Psoas muscle (tissue), 8 donors: Measurements from ENCODE around the gene MOB1B. TPM values are rescaled to one million over a fixed set of nuclear protein-coding genes. Genes with fewer than 3 reads are reported as not detected.

Experiments
- ATAC-seq, 4 donors: fragments of 200-7000 bp; cut with Tn5 transposase; one replicate each; pipeline ENCODE4 v1.9.1; 2020; ENCODE audit warnings: moderate library complexity in 3 of 4, mild to moderate bottlenecking in 2 of 4
- DNase-seq, 2 donors: peaks; one replicate each; pipeline ENCODE4 v3.0.0-alpha.2; 2020
- H3K27ac ChIP-seq: fragments of 200-600 bp; one replicate; pipeline ENCODE4 v1.8.0; 2022
- H3K27me3 ChIP-seq, 3 donors: fragments of 200-600 bp in 1 of 3; one replicate each; pipeline versions ENCODE4 v1.6.1 to v1.8.0; 2013 to 2022; ENCODE audit warnings: low read length in 2 of 3, mild to moderate bottlenecking in 2 of 3, moderate library complexity in 1 of 3; ENCODE audit not compliant: insufficient read depth in 3 of 3
- H3K36me3 ChIP-seq, 2 donors: fragments of 200-600 bp in 1 of 2; one replicate each; pipeline versions ENCODE4 v1.6.1 to v1.8.0; 2013 to 2022; ENCODE audit warnings: low read depth in 1 of 2, mild to moderate bottlenecking in 1 of 2, moderate library complexity in 1 of 2; ENCODE audit not compliant: insufficient read depth in 1 of 2
- H3K4me1 ChIP-seq: fragments of 200-600 bp; one replicate; pipeline ENCODE4 v1.8.0; 2022
- H3K4me3 ChIP-seq: fragments of 200-600 bp; one replicate; pipeline ENCODE4 v1.8.0; 2022; ENCODE audit warnings: mild to moderate bottlenecking
- H3K9me3 ChIP-seq: fragments of 200-600 bp; one replicate; pipeline ENCODE4 v1.8.0; 2022
- CTCF ChIP-seq: fragments of 200-600 bp; IDR thresholded peaks from one replicate; pipeline ENCODE4 v1.8.0; 2022; ENCODE audit warnings: antibody characterized with exemption
- WGBS, 3 donors: extraction: QIAGEN DNeasy Blood & Tissue Kit; methylation state at CpG; one replicate each; pipeline versions ENCODE4 v1.1.6 to v1.1.7; 2013; 5-methylcytosine and 5-hydroxymethylcytosine counted together
- intact Hi-C, 2 donors: fragments of 100-400 bp; cut with DNase I; formaldehyde crosslinking; loops; one replicate each; pipeline versions ENCODE4 v1.11.0 to v1.14.2; 2022
- polyA plus RNA-seq, 3 donors: library from polyadenylated mRNA; stranded (reverse); fragments of 200-250 nt; gene quantifications; one replicate each; pipeline ENCODE4 v1.2.3, GENCODE V29; 2013
- total RNA-seq, 4 donors: library from RNA; stranded (reverse); fragmentation: NEBNext Ultra II Directional in 2 of 4; extraction: Animal tissue kit (Norgen Biotek cat#: 25700) in 2 of 4; gene quantifications; one replicate each; pipeline versions ENCODE4 v1.2.1 to v1.2.4, GENCODE V29; 2021 to 2023
- donor health status: healthy with polysubstance abuse.
- donor health status: DM: no; HTN: no; CAD: no; lungs with moderate emphysema.
- donor health status: Bipolar disorder and iron deficiency.
- donor health status: healthy.
- donor health status: DM: yes; HTN: yes; CAD: no.
- donor health status: DM: no; HTN: no; CAD: no.
- donor health status: DM: no; HTN: no; CAD: no.
- donor health status: DM: yes; HTN: yes; CAD: no.

The MOB1B gene
- total and polyA plus RNA-seq, 7 donors, result 2.8 to 22.3 (median 9.8) TPM

GRCh38 chr4:70925899-70926635 lies 23.9 kb downstream of the MOB1B start:
- DNase-seq (no peak), ATAC-seq (no peak)
- no peak for TF ChIP-seq CTCF
- Histone ChIP-seq H3K4me3 (no peak overlapping the region), H3K27me3 (no peaks in the 10 kb centered on the region), H3K27ac (no peak overlapping the region), H3K9me3 (no peaks in the 10 kb centered on the region), H3K4me1 (no peaks in the 10 kb centered on the region), H3K36me3 (no peaks in the 10 kb centered on the region)
- intact Hi-C loops, result no loop called here
- WGBS, 3 donors, result 67 to 76% (median 70%) methylated on average over 6 of the region's 6 CpGs

- TF ChIP-seq CTCF, result no peak
- H3K9me3 ChIP-seq, result no peaks in the 10 kb centered on the region
- ATAC-seq (no peak), DNase-seq (no peak)
- WGBS, 3 donors, result 80 to 88% (median 84%) methylated on average over 8 of the region's 8 CpGs
- no peaks in the 10 kb centered on the region for H3K36me3 ChIP-seq
- intact Hi-C loops, result no loop called here
- no peak overlapping the region for H3K27ac ChIP-seq
- H3K27me3 ChIP-seq, result no peaks in the 10 kb centered on the region
- no peaks in the 10 kb centered on the region for H3K4me1 ChIP-seq
- no peak overlapping the region for H3K4me3 ChIP-seq
Measured at GRCh38 chr4:70927502-70928137, 25.5 kb downstream of the MOB1B start.

- WGBS, 3 donors, result 78 to 83% (median 81%) methylated on average over 2 of the region's 2 CpGs
- no peaks in the 10 kb centered on the region for H3K9me3 ChIP-seq
- intact Hi-C loops, result no loop called here
- H3K4me1 ChIP-seq, result no peaks in the 10 kb centered on the region
- ATAC-seq, result no peak
- H3K36me3 ChIP-seq, result no peaks in the 10 kb centered on the region
- no peak for DNase-seq
- no peak overlapping the region for H3K27ac ChIP-seq
- H3K4me3 ChIP-seq, result no peak overlapping the region
- TF ChIP-seq CTCF, result no peak
- no peaks in the 10 kb centered on the region for H3K27me3 ChIP-seq
Measured at GRCh38 chr4:70930530-70931256, 28.5 kb downstream of the MOB1B start.

GRCh38 chr4:70931347-70931746 lies 29.2 kb downstream of the MOB1B start:
- no peak overlapping the region for H3K27ac ChIP-seq
- H3K36me3 ChIP-seq, result no peaks in the 10 kb centered on the region
- H3K9me3 ChIP-seq, result no peaks in the 10 kb centered on the region
- no peak for ATAC-seq
- H3K4me1 ChIP-seq, result no peaks in the 10 kb centered on the region
- no peaks in the 10 kb centered on the region for H3K27me3 ChIP-seq
- no peak overlapping the region for H3K4me3 ChIP-seq
- DNase-seq, result no peak
- WGBS, 3 donors, result 89 to 93% (median 90%) methylated on average over 1 of the region's 1 CpG
- no peak for TF ChIP-seq CTCF
- intact Hi-C loops, result no loop called here
